ENCODE measurements around the gene DENND1A. TPM values are rescaled to one million over a fixed set of nuclear protein-coding genes. Genes with fewer than 3 reads are reported as not detected.

The DENND1A gene
- total RNA-seq, 1 experiment from 2014 or later, result 29.7 TPM

- Histone ChIP-seq H3K4me1 (ENCODE audit: insufficient read depth, low read length) (no peaks in the 10 kb centered on the region), H3K9ac (ENCODE audit: low read length) (no peak overlapping the region), H4K20me1 (ENCODE audit: low read length) (no peaks in the 10 kb centered on the region), H2AFZ (ENCODE audit: low read length) (no peak overlapping the region), H3K36me3 (ENCODE audit: low read depth, low read length) (no peaks in the 10 kb centered on the region), H3K27me3 (ENCODE audit: low read length) (no peaks in the 10 kb centered on the region), H3K4me2 (ENCODE audit: low read length) (no peak overlapping the region), H3F3A (ENCODE audit: low read length, unreplicated experiment) (no peaks in the 10 kb centered on the region), H3K9me3 (ENCODE audit: low read length) (no peaks in the 10 kb centered on the region), H3K9me2 (replicated peaks; ENCODE audit: low read length) (no peaks in the 10 kb centered on the region), H3K27ac (ENCODE audit: low read length) (no peak overlapping the region), H3K79me2 (ENCODE audit: low read length) (no peaks in the 10 kb centered on the region), H3K4me3 (ENCODE audit: low read length) (no peak overlapping the region)
- intact Hi-C loops (cut with micrococcal nuclease), result no loop called here
- TF ChIP-seq, protein P1, sequence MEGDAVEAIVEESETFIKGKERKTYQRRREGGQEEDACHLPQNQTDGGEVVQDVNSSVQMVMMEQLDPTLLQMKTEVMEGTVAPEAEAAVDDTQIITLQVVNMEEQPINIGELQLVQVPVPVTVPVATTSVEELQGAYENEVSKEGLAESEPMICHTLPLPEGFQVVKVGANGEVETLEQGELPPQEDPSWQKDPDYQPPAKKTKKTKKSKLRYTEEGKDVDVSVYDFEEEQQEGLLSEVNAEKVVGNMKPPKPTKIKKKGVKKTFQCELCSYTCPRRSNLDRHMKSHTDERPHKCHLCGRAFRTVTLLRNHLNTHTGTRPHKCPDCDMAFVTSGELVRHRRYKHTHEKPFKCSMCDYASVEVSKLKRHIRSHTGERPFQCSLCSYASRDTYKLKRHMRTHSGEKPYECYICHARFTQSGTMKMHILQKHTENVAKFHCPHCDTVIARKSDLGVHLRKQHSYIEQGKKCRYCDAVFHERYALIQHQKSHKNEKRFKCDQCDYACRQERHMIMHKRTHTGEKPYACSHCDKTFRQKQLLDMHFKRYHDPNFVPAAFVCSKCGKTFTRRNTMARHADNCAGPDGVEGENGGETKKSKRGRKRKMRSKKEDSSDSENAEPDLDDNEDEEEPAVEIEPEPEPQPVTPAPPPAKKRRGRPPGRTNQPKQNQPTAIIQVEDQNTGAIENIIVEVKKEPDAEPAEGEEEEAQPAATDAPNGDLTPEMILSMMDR (conservative IDR thresholded peaks at IDR 0.05; ENCODE audit: low read depth, low read length), result no peak
- TF ChIP-seq EZH2 (IDR thresholded peaks at IDR 0.05; ENCODE audit: low read length, unreplicated experiment) (no peak), EZH2phosphoT487 (IDR thresholded peaks at IDR 0.05; ENCODE audit: borderline replicate concordance, low read length) (no peak)
- CTCF ChIA-PET, result no interaction called here
- ATAC-seq (no peak), DNase-seq (no peak)
- POLR2A ChIA-PET (ENCODE audit: unreplicated experiment), result no interaction called here
- BruUV-seq (replicated peaks), result no TSS peak
Observed at GRCh38 chr9:123508048-123508447, 421.9 kb downstream of the DENND1A start.

- no peaks in the 10 kb centered on the region for H3K9me2 ChIP-seq (replicated peaks; ENCODE audit: low read length)
- TF ChIP-seq EZH2phosphoT487 (IDR thresholded peaks at IDR 0.05; ENCODE audit: borderline replicate concordance, low read length) (no peak), EZH2 (IDR thresholded peaks at IDR 0.05; ENCODE audit: low read length, unreplicated experiment) (no peak)
- TF ChIP-seq, protein P1 (conservative IDR thresholded peaks at IDR 0.05; ENCODE audit: low read depth, low read length), result no peak
- no TSS peak for BruUV-seq (replicated peaks)
Observed at GRCh38 chr9:123505496-123505895, 424.4 kb downstream of the DENND1A start.

DNA sequence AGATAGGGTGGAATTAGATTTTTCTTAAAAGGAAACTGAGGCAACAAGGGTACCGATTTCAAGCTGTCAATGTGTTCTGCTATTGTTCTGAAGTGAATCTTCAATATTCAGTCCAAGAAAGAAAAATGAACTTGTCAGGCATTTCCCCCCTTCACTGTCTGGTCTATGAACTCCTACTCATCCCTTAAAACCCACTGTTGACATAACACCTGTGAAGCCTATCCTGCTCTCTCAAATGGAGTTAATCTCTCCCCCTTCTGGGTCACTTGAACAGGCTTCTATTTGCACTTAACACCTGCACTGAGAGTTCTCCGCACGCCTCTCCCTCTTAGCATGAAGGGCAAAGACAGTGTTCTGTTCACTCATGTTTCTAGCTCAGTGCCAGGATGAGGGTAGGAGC, 429.6 kb downstream of the DENND1A start:
- intact Hi-C loops (cut with micrococcal nuclease), result no loop called here
- no TSS peak for BruUV-seq (replicated peaks)
- Histone ChIP-seq H3K9ac (ENCODE audit: low read length) (no peak overlapping the region), H3K4me3 (ENCODE audit: low read length) (no peak overlapping the region), H3F3A (ENCODE audit: low read length, unreplicated experiment) (no peaks in the 10 kb centered on the region), H3K9me2 (replicated peaks; ENCODE audit: low read length) (no peaks in the 10 kb centered on the region), H3K27ac (ENCODE audit: low read length) (no peak overlapping the region), H3K36me3 (ENCODE audit: low read depth, low read length) (no peaks in the 10 kb centered on the region), H3K4me1 (ENCODE audit: insufficient read depth, low read length) (no peaks in the 10 kb centered on the region), H3K79me2 (ENCODE audit: low read length) (no peaks in the 10 kb centered on the region), H3K9me3 (ENCODE audit: low read length) (no peaks in the 10 kb centered on the region), H4K20me1 (ENCODE audit: low read length) (no peaks in the 10 kb centered on the region), H3K27me3 (ENCODE audit: low read length) (no peaks in the 10 kb centered on the region), H3K4me2 (ENCODE audit: low read length) (no peak overlapping the region), H2AFZ (ENCODE audit: low read length) (no peak overlapping the region)
- DNase-seq (no peak), ATAC-seq (no peak)
- ChIA-PET CTCF (interaction anchor here (0.6 kb wide), 1 partner anchor 680 kb away, joined by 5 read pairs; no protein-coding TSS in a partner anchor), POLR2A (ENCODE audit: unreplicated experiment) (no interaction called here)
- TF ChIP-seq EZH2 (IDR thresholded peaks at IDR 0.05; ENCODE audit: low read length, unreplicated experiment) (no peak), EZH2phosphoT487 (IDR thresholded peaks at IDR 0.05; ENCODE audit: borderline replicate concordance, low read length) (no peak)
- TF ChIP-seq, protein P1 (conservative IDR thresholded peaks at IDR 0.05; ENCODE audit: low read depth, low read length), result no peak

More at GRCh38 chr9:123505496-123505895, 424.4 kb downstream of the DENND1A start:
- no peaks in the 10 kb centered on the region for H3K79me2 ChIP-seq (ENCODE audit: low read length)
- DNase-seq (no peak), ATAC-seq (no peak)
- H3K4me2 ChIP-seq (ENCODE audit: low read length), result no peak overlapping the region
- no peak overlapping the region for H3K9ac ChIP-seq (ENCODE audit: low read length)
- no peaks in the 10 kb centered on the region for H4K20me1 ChIP-seq (ENCODE audit: low read length)
- no peaks in the 10 kb centered on the region for H3K4me1 ChIP-seq (ENCODE audit: insufficient read depth, low read length)
- no peaks in the 10 kb centered on the region for H3F3A ChIP-seq (ENCODE audit: low read length, unreplicated experiment)
- POLR2A ChIA-PET (ENCODE audit: unreplicated experiment), result no interaction called here
- intact Hi-C loops (cut with micrococcal nuclease), result no loop called here
- H2AFZ ChIP-seq (ENCODE audit: low read length), result no peak overlapping the region
- CTCF ChIA-PET, result no interaction called here
- no peaks in the 10 kb centered on the region for H3K36me3 ChIP-seq (ENCODE audit: low read depth, low read length)
- H3K27ac ChIP-seq (ENCODE audit: low read length), result no peak overlapping the region
- no peaks in the 10 kb centered on the region for H3K27me3 ChIP-seq (ENCODE audit: low read length)
- H3K4me3 ChIP-seq (ENCODE audit: low read length), result no peak overlapping the region
- H3K9me3 ChIP-seq (ENCODE audit: low read length), result no peaks in the 10 kb centered on the region

Measured in PC-3 (cell line).